ENCODE measurements around the gene SLC36A4. TPM values are rescaled to one million over a fixed set of nuclear protein-coding genes. Genes with fewer than 3 reads are reported as not detected.

SLC36A4 gene
- total and polyA plus RNA-seq, 2 of the 13 experiments (the other 11 are each of a cell fraction or from before 2014, with no cell fraction given), result 7.3 to 9.5 TPM

DNA sequence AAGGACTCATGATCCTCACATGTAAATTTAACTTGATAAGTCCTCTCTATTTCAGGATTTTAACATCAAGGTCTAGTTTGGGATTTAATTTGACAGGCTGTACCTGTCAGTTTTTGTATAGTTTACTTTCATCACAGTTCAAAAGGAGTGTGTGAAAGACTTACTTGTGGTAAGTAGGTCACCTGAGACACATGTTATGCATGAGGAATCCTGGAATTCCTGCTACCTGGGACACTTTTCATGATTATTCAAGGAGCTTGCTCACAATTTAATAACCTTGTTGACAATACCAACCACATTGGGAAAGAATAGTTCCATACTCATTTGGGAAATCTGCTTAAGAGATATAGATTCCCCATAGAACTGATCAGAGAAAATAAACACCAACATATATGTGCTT, 15.8 kb upstream of the SLC36A4 start:
- CTCF ChIA-PET (ENCODE audit: low intra/inter-chr PET ratio, low total read pairs), result no interaction called here
- BruUV-seq (replicated peaks), result no TSS peak
- no peak overlapping the region for H3K4me3 ChIP-seq (replicated peaks in 1 of 3; ENCODE audit: insufficient read depth in 1 of 3, low read depth in 2 of 3, low read length in 3 of 3)
- no peak for DNase-seq (ENCODE audit: low spot score)
- H3K4me1 ChIP-seq (ENCODE audit: insufficient read depth, low read length), result no peaks in the 10 kb centered on the region
- no peaks in the 10 kb centered on the region for H3K36me3 ChIP-seq (replicated peaks in 1 of 2; ENCODE audit: control insufficient read depth in 1 of 2, insufficient read depth in 2 of 2, low read length in 2 of 2)
- H4K20me1 ChIP-seq (ENCODE audit: insufficient read depth, low read length), result no peaks in the 10 kb centered on the region
- no peaks in the 10 kb centered on the region for H3K9me3 ChIP-seq (ENCODE audit: low read length)
- no peak for ATAC-seq
- in situ Hi-C loops (cut with HindIII; ENCODE audit: extremely low pct_ligation_motif_present, low pct_unique_long_range_greater_than_20kb), result no loop called here
- no peak overlapping the region for H2AFZ ChIP-seq (ENCODE audit: low read length)
- H3K9ac ChIP-seq (ENCODE audit: insufficient read depth, low read depth, low read length), result no peak overlapping the region
- POLR2A ChIA-PET, result no interaction called here
- FAIRE-seq, result no peak
- no peaks in the 10 kb centered on the region for H3K79me2 ChIP-seq (ENCODE audit: insufficient read depth, low read length)
- no peak overlapping the region for H3K4me2 ChIP-seq (ENCODE audit: low read depth, low read length)
- intact Hi-C loops (cut with micrococcal nuclease; ENCODE audit: unreplicated experiment), result no loop called here
- no peaks in the 10 kb centered on the region; a peak in 2 of 5 replicates for H3K27me3 ChIP-seq (ENCODE audit: control insufficient read depth in 1 of 2, insufficient read depth in 2 of 2, low read length in 2 of 2)
- H3K27ac ChIP-seq (ENCODE audit: extremely low read length, insufficient read depth, low read length), result no peak overlapping the region
- TF ChIP-seq TCF12 (IDR thresholded peaks at IDR 0.05) (no peak), TCF12 (CRISPR knock-in tag; IDR thresholded peaks at IDR 0.05) (no peak), MATR3 (CRISPR knock-in tag; IDR thresholded peaks at IDR 0.05) (no peak), WIZ (CRISPR knock-in tag; IDR thresholded peaks at IDR 0.05) (no peak), FLYWCH1 (CRISPR knock-in tag; IDR thresholded peaks at IDR 0.05) (no peak), RNF2 (conservative IDR thresholded peaks at IDR 0.05; ENCODE audit: low read depth) (no peak), ZNF30 (CRISPR knock-in tag; IDR thresholded peaks at IDR 0.05) (no peak), KDM1A (CRISPR knock-in tag; IDR thresholded peaks at IDR 0.05) (no peak), NFKBIZ (CRISPR knock-in tag; IDR thresholded peaks at IDR 0.05) (no peak), ARNT (IDR thresholded peaks at IDR 0.05) (no peak), XRCC5 (optimal IDR thresholded peaks at IDR 0.05; ENCODE audit: low read length) (no peak), ZFP41 (CRISPR knock-in tag; IDR thresholded peaks at IDR 0.05; ENCODE audit: borderline replicate concordance) (no peak), ZNF468 (CRISPR knock-in tag; IDR thresholded peaks at IDR 0.05) (no peak)
- TF ChIP-seq, protein P1, sequence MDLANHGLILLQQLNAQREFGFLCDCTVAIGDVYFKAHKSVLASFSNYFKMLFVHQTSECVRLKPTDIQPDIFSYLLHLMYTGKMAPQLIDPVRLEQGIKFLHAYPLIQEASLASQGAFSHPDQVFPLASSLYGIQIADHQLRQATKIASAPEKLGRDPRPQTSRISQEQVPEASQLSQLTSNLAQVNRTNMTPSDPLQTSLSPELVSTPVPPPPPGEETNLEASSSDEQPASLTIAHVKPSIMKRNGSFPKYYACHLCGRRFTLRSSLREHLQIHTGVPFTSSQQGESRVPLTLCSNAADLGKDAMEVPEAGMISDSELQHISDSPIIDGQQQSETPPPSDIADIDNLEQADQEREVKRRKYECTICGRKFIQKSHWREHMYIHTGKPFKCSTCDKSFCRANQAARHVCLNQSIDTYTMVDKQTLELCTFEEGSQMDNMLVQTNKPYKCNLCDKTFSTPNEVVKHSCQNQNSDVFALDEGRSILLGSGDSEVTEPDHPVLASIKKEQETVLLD (CRISPR knock-in tag; IDR thresholded peaks at IDR 0.05; ENCODE audit: low read depth), result no peak
- TF ChIP-seq, protein P2, sequence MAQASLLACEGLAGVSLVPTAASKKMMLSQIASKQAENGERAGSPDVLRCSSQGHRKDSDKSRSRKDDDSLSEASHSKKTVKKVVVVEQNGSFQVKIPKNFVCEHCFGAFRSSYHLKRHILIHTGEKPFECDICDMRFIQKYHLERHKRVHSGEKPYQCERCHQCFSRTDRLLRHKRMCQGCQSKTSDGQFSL (CRISPR knock-in tag; IDR thresholded peaks at IDR 0.05), result no peak
- TF ChIP-seq, protein P3, sequence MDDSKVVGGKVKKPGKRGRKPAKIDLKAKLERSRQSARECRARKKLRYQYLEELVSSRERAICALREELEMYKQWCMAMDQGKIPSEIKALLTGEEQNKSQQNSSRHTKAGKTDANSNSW (CRISPR knock-in tag; IDR thresholded peaks at IDR 0.05; ENCODE audit: borderline replicate concordance), result no peak
- TF ChIP-seq, protein P4, sequence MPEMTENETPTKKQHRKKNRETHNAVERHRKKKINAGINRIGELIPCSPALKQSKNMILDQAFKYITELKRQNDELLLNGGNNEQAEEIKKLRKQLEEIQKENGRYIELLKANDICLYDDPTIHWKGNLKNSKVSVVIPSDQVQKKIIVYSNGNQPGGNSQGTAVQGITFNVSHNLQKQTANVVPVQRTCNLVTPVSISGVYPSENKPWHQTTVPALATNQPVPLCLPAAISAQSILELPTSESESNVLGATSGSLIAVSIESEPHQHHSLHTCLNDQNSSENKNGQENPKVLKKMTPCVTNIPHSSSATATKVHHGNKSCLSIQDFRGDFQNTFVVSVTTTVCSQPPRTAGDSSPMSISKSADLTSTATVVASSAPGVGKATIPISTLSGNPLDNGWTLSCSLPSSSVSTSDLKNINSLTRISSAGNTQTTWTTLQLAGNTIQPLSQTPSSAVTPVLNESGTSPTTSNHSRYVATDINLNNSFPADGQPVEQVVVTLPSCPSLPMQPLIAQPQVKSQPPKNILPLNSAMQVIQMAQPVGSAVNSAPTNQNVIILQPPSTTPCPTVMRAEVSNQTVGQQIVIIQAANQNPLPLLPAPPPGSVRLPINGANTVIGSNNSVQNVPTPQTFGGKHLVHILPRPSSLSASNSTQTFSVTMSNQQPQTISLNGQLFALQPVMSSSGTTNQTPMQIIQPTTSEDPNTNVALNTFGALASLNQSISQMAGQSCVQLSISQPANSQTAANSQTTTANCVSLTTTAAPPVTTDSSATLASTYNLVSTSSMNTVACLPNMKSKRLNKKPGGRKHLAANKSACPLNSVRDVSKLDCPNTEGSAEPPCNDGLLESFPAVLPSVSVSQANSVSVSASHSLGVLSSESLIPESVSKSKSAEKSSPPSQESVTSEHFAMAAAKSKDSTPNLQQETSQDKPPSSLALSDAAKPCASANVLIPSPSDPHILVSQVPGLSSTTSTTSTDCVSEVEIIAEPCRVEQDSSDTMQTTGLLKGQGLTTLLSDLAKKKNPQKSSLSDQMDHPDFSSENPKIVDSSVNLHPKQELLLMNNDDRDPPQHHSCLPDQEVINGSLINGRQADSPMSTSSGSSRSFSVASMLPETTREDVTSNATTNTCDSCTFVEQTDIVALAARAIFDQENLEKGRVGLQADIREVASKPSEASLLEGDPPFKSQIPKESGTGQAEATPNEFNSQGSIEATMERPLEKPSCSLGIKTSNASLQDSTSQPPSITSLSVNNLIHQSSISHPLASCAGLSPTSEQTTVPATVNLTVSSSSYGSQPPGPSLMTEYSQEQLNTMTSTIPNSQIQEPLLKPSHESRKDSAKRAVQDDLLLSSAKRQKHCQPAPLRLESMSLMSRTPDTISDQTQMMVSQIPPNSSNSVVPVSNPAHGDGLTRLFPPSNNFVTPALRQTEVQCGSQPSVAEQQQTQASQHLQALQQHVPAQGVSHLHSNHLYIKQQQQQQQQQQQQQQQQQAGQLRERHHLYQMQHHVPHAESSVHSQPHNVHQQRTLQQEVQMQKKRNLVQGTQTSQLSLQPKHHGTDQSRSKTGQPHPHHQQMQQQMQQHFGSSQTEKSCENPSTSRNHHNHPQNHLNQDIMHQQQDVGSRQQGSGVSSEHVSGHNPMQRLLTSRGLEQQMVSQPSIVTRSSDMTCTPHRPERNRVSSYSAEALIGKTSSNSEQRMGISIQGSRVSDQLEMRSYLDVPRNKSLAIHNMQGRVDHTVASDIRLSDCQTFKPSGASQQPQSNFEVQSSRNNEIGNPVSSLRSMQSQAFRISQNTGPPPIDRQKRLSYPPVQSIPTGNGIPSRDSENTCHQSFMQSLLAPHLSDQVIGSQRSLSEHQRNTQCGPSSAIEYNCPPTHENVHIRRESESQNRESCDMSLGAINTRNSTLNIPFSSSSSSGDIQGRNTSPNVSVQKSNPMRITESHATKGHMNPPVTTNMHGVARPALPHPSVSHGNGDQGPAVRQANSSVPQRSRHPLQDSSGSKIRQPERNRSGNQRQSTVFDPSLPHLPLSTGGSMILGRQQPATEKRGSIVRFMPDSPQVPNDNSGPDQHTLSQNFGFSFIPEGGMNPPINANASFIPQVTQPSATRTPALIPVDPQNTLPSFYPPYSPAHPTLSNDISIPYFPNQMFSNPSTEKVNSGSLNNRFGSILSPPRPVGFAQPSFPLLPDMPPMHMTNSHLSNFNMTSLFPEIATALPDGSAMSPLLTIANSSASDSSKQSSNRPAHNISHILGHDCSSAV (CRISPR knock-in tag; IDR thresholded peaks at IDR 0.05; ENCODE audit: borderline replicate concordance), result no peak

All from HepG2 (cell line).